ENCODE measurements around the gene CD300C. TPM values are rescaled to one million over a fixed set of nuclear protein-coding genes. Genes with fewer than 3 reads are reported as not detected.
"Not testable (repeated sequence)": the region's sequence is repeated elsewhere in the genome, so short reads cannot be mapped to it uniquely, and the experiment has no call there.

Gene CD300C
- total RNA-seq, 1 experiment from 2014 or later = not detected

DNA sequence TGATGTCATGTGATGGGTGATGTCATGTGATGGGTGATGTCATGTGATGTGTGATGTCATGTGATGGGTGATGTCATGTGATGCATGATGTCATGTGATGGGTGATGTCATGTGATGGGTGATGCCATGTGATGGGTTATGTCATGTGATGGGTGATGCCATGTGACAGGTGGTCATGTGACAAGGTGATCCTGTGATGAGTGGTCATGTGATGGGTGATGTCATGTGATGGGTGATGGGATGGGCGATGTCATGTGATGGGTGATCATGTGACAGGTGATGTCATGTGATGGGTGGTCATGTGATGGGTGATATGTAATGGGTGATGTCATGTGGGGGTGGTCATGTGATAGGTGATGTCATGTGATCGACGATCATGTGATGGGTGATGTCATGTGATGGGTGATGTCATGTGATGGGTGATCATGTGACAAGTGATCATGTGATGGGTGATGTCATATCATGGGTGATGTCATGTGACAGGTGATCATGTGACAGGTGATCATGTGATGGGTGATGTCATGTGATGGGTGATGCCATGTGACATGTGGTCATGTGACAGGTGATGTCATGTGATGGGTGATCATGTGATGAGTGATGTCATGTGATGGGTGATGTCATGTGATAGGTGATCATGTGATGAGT is 31.8 kb downstream of the CD300C start (continued):
- 0 out of 2 replicates have a peak, but pooled peaks have one; percentile 11 for TF ChIP-seq FOXK1 (CRISPR knock-in tag; IDR thresholded peaks at IDR 0.05)
- TF ChIP-seq, protein P1, sequence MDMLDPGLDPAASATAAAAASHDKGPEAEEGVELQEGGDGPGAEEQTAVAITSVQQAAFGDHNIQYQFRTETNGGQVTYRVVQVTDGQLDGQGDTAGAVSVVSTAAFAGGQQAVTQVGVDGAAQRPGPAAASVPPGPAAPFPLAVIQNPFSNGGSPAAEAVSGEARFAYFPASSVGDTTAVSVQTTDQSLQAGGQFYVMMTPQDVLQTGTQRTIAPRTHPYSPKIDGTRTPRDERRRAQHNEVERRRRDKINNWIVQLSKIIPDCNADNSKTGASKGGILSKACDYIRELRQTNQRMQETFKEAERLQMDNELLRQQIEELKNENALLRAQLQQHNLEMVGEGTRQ (CRISPR knock-in tag; IDR thresholded peaks at IDR 0.05) = peak; percentile 86; the same call in 1 of the 2 replicates
- no peak for TF ChIP-seq ZNF317 (CRISPR knock-in tag; IDR thresholded peaks at IDR 0.05; ENCODE audit: borderline replicate concordance, low read depth)

DNA sequence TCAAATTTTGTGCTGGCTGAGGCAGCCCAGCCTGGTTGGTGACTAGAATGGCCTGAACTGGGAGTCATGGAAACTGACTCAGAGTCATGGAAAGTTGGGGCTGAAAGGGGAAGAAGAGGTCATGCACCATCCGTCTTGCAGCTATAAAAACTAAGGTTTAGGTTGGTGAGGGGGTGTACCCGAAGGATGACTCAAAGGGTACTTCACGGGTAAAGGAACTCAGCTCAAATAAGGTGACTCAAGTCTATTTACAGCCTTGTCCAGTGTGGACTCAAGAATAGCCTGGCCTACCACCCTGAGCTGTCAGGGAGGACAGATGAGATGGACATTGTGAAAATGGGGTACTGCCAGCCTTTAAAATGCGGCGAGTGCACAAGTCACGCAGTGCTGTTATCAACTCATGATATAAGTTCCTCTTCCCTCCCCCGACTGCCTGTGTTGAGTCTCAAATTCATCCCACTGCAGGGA is 33.3 kb downstream of the CD300C start:
- CTCF ChIA-PET = interaction anchor here (1.4 to 1.5 kb wide), 2 partner anchors 29 to 133 kb away, joined by 3 to 4 read pairs; no protein-coding TSS in a partner anchor
- H3K4me3 Mint-ChIP-seq = no peak overlapping the region
- H3K27ac Mint-ChIP-seq = no peak overlapping the region
- no peaks in the 10 kb centered on the region for H3K4me1 Mint-ChIP-seq
- H3K9me3 Mint-ChIP-seq = peaks cover 33% of the 10 kb centered on the region
- DNase-seq (ENCODE audit: low spot score) (no peak), ATAC-seq (no peak)
- H3K36me3 Mint-ChIP-seq = peaks cover 19% of the 10 kb centered on the region
- TF ChIP-seq, protein P2, sequence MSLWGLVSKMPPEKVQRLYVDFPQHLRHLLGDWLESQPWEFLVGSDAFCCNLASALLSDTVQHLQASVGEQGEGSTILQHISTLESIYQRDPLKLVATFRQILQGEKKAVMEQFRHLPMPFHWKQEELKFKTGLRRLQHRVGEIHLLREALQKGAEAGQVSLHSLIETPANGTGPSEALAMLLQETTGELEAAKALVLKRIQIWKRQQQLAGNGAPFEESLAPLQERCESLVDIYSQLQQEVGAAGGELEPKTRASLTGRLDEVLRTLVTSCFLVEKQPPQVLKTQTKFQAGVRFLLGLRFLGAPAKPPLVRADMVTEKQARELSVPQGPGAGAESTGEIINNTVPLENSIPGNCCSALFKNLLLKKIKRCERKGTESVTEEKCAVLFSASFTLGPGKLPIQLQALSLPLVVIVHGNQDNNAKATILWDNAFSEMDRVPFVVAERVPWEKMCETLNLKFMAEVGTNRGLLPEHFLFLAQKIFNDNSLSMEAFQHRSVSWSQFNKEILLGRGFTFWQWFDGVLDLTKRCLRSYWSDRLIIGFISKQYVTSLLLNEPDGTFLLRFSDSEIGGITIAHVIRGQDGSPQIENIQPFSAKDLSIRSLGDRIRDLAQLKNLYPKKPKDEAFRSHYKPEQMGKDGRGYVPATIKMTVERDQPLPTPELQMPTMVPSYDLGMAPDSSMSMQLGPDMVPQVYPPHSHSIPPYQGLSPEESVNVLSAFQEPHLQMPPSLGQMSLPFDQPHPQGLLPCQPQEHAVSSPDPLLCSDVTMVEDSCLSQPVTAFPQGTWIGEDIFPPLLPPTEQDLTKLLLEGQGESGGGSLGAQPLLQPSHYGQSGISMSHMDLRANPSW (CRISPR knock-in tag; conservative IDR thresholded peaks at IDR 0.05; ENCODE audit: low read depth) = no peak
- peaks cover 27% of the 10 kb centered on the region for H3K27me3 Mint-ChIP-seq (ENCODE audit: low read depth)
- POLR2A ChIA-PET = no interaction called here

DNA sequence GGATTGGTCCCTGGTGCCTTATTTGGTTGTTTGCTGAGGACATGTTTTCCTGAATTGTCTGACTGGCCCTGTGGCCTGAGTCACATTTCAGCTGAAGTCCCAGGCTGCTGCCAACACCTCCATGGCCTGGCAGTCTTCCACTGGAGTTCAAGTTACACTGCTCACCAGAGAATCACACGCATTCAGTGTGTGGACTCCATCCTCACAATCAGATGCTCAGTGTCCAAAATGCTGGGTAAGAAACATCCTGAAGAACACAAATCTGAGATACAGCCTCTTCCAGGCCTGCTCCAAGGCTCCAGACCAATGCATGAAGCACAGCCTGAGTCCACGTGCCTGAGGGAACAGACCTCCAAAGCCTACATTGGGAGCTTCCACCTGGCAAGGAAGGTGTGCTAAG is 33.9 kb downstream of the CD300C start:
- no peak for DNase-seq (ENCODE audit: low spot score)
- H3K27ac Mint-ChIP-seq = no peak overlapping the region
- POLR2A ChIA-PET = no interaction called here
- H3K9me3 Mint-ChIP-seq = peaks cover 28% of the 10 kb centered on the region
- no peak for ATAC-seq
- no peak for TF ChIP-seq ZNF416 (CRISPR knock-in tag; IDR thresholded peaks at IDR 0.05)
- no peak for TF ChIP-seq NFYB (CRISPR knock-in tag; conservative IDR thresholded peaks at IDR 0.05; ENCODE audit: low read depth)
- no peak for TF ChIP-seq ELF4 (CRISPR knock-in tag; IDR thresholded peaks at IDR 0.05; ENCODE audit: low read depth)
- no peak for TF ChIP-seq CREM (CRISPR knock-in tag; IDR thresholded peaks at IDR 0.05)
- peaks cover 19% of the 10 kb centered on the region for H3K36me3 Mint-ChIP-seq
- no peak overlapping the region for H3K4me3 Mint-ChIP-seq
- CTCF ChIA-PET = interaction anchor here (1.3 to 1.5 kb wide), 3 partner anchors 28 to 144 kb away, joined by 3 to 4 read pairs (median 4); no protein-coding TSS in a partner anchor
- no peaks in the 10 kb centered on the region for H3K4me1 Mint-ChIP-seq
- H3K27me3 Mint-ChIP-seq (ENCODE audit: low read depth) = peaks cover 27% of the 10 kb centered on the region

DNA sequence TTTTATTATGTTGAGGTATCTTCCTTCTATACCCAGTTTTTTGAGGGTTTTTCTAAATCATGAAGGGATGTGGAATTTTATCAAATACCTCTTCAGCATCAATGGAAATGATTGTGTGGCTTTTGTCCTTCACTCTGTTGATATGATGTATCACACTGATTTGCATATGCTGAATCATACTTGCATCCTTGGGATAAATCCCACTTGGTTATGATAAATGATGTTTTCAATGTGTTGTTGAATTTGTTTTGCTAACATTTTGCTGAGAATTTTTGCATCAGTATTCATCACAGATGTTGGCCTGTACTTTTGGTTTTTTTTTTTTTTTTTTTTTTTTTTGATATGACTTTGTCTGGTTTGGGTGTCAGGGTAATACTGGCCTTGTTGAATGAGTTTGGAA is 37.8 kb downstream of the CD300C start:
- TF ChIP-seq FOXK1 (CRISPR knock-in tag; IDR thresholded peaks at IDR 0.05) = no peak
- TF ChIP-seq TP53 (CRISPR knock-in tag; IDR thresholded peaks at IDR 0.05) = no peak
- TF ChIP-seq, protein P3, sequence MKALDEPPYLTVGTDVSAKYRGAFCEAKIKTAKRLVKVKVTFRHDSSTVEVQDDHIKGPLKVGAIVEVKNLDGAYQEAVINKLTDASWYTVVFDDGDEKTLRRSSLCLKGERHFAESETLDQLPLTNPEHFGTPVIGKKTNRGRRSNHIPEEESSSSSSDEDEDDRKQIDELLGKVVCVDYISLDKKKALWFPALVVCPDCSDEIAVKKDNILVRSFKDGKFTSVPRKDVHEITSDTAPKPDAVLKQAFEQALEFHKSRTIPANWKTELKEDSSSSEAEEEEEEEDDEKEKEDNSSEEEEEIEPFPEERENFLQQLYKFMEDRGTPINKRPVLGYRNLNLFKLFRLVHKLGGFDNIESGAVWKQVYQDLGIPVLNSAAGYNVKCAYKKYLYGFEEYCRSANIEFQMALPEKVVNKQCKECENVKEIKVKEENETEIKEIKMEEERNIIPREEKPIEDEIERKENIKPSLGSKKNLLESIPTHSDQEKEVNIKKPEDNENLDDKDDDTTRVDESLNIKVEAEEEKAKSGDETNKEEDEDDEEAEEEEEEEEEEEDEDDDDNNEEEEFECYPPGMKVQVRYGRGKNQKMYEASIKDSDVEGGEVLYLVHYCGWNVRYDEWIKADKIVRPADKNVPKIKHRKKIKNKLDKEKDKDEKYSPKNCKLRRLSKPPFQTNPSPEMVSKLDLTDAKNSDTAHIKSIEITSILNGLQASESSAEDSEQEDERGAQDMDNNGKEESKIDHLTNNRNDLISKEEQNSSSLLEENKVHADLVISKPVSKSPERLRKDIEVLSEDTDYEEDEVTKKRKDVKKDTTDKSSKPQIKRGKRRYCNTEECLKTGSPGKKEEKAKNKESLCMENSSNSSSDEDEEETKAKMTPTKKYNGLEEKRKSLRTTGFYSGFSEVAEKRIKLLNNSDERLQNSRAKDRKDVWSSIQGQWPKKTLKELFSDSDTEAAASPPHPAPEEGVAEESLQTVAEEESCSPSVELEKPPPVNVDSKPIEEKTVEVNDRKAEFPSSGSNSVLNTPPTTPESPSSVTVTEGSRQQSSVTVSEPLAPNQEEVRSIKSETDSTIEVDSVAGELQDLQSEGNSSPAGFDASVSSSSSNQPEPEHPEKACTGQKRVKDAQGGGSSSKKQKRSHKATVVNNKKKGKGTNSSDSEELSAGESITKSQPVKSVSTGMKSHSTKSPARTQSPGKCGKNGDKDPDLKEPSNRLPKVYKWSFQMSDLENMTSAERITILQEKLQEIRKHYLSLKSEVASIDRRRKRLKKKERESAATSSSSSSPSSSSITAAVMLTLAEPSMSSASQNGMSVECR (CRISPR knock-in tag; IDR thresholded peaks at IDR 0.05; ENCODE audit: borderline replicate concordance) = no peak
- TF ChIP-seq GRHL2 (CRISPR knock-in tag; IDR thresholded peaks at IDR 0.05; ENCODE audit: insufficient replicate concordance, severe bottlenecking) = no peak
- no peak for TF ChIP-seq ZNF232 (CRISPR knock-in tag; IDR thresholded peaks at IDR 0.05)
- Mint-ChIP-seq H3K27ac (no peak overlapping the region), H3K4me1 (no peaks in the 10 kb centered on the region), H3K36me3 (no peaks in the 10 kb centered on the region), H3K4me3 (no peak overlapping the region), H3K27me3 (ENCODE audit: low read depth) (peaks cover 10% of the 10 kb centered on the region), H3K9me3 (no peaks in the 10 kb centered on the region)
- ChIA-PET CTCF (interaction anchor here (1.0 kb wide), 1 partner anchor 129 kb away, joined by 4 read pairs; no protein-coding TSS in a partner anchor), POLR2A (no interaction called here)
- ATAC-seq = no peak
- no peak for DNase-seq (ENCODE audit: low spot score)

DNA sequence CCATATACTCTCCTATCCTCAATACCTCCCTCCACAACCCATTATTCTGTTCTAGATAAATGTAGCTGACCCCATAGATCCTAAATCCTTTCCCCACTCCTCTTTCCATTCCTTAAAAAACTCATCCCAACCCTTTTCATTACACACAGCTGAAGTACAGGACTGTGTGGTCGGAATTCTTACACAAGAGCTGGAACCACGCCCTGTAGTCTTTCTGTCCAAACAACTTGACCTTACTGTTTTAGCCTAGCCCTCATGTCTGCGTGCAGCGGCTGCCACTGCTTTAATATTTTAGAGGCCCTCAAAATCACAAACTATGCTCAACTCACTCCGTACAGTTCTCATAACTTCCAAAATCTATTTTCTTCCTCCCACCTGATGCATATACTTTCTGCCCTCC is 42.0 kb downstream of the CD300C start:
- CTCF ChIA-PET = interaction anchor here (1.0 kb wide), 1 partner anchor 136 kb away, joined by 3 read pairs; no protein-coding TSS in a partner anchor

More for the DNA sequence above, 42.0 kb downstream of the CD300C start:
- H3K4me3 Mint-ChIP-seq; H3K9me3 Mint-ChIP-seq; POLR2A ChIA-PET; H3K36me3 Mint-ChIP-seq; H3K27me3 Mint-ChIP-seq (ENCODE audit: low read depth); H3K4me1 Mint-ChIP-seq; ATAC-seq; H3K27ac Mint-ChIP-seq; DNase-seq (ENCODE audit: low spot score): not testable (repeated sequence)

Measured in WTC11 (cell line).